ENCODE results near the gene TOR1A. TPM values are rescaled to one million over a fixed set of nuclear protein-coding genes. Genes with fewer than 3 reads are reported as not detected.

TOR1A gene
- total RNA-seq, 1 experiment from 2014 or later = 53.2 TPM

Other genes starting within 250 kb of the TOR1A start
- not detected in 2 replicates for gene C9orf50, start 203.0 kb downstream of the TOR1A start, total RNA-seq (2014; rRNA removed; shearing (Covaris generic))
- 26.9 and 43.8 TPM in 2 replicates for gene NTMT1, start 198.0 kb downstream of the TOR1A start, total RNA-seq (2014; rRNA removed; shearing (Covaris generic))
- 13.9 and 14.4 TPM in 2 replicates for gene ASB6, start 182.0 kb downstream of the TOR1A start, total RNA-seq (2014; rRNA removed; shearing (Covaris generic))
- gene PRRX2, start 158.5 kb downstream of the TOR1A start, total RNA-seq (2014; rRNA removed; shearing (Covaris generic)) = not detected in 2 replicates
- 3.3 and 4.3 TPM in 2 replicates for gene PTGES, start 71.1 kb downstream of the TOR1A start, total RNA-seq (2014; rRNA removed; shearing (Covaris generic))
- 47.9 and 80.4 TPM in 2 replicates for gene TOR1B, start 21.0 kb downstream of the TOR1A start, total RNA-seq (2014; rRNA removed; shearing (Covaris generic))
- 71.9 and 75.3 TPM in 2 replicates for gene C9orf78, start 11.1 kb upstream of the TOR1A start, total RNA-seq (2014; rRNA removed; shearing (Covaris generic))
- 4.5 and 7.0 TPM in 2 replicates for gene USP20, start 11.3 kb upstream of the TOR1A start, total RNA-seq (2014; rRNA removed; shearing (Covaris generic))
- gene FNBP1, start 219.1 kb upstream of the TOR1A start, total RNA-seq (2014; rRNA removed; shearing (Covaris generic)) = 22.7 and 28.4 TPM in 2 replicates
- 0.17 and 0.22 TPM in 2 replicates for gene GPR107, start 229.8 kb upstream of the TOR1A start, total RNA-seq (2014; rRNA removed; shearing (Covaris generic))